SIG-M5 treated with dmso at 0.1 percent for 504 hours (cell line): ENCODE measurements around the gene PFN4.
"Not testable (repeated sequence)": the region's sequence is repeated elsewhere in the genome, so short reads cannot be mapped to it uniquely, and the experiment has no call there.

Experiments used
- DNase-seq: peaks from one replicate; lab custom pipeline; 2025; ENCODE audit not compliant: unreplicated experiment; lab: John Stamatoyannopoulos, UW

The PFN4 gene

GRCh38 chr2:24111407-24111901, 11.7 kb downstream of the PFN4 start:
- no peak for DNase-seq

GRCh38 chr2:24110660-24111303, 12.4 kb downstream of the PFN4 start:
- DNase-seq: no peak

- DNase-seq: not testable (repeated sequence)
Measured at GRCh38 chr2:24109431-24109830, 13.7 kb downstream of the PFN4 start.

- no peak for DNase-seq
Measured at GRCh38 chr2:24107336-24107735, 15.8 kb downstream of the PFN4 start.

- DNase-seq: no peak
Measured at GRCh38 chr2:24106786-24107185, 16.3 kb downstream of the PFN4 start.

GRCh38 chr2:24105816-24106215, 17.3 kb downstream of the PFN4 start:
- DNase-seq: no peak

GRCh38 chr2:24104906-24105305, 18.2 kb downstream of the PFN4 start:
- DNase-seq: no peak

- no peak for DNase-seq
Measured at GRCh38 chr2:24104110-24104650, 19.0 kb downstream of the PFN4 start.

GRCh38 chr2:24102677-24103076, 20.5 kb downstream of the PFN4 start:
- no peak for DNase-seq

GRCh38 chr2:24101992-24102391, 21.1 kb downstream of the PFN4 start:
- DNase-seq: no peak

GRCh38 chr2:24100732-24101131, 22.4 kb downstream of the PFN4 start:
- not testable (repeated sequence) for DNase-seq

GRCh38 chr2:24095171-24095677, 27.9 kb downstream of the PFN4 start:
- not testable (repeated sequence) for DNase-seq

- DNase-seq: not testable (repeated sequence)
Measured at GRCh38 chr2:24093270-24093669, 29.9 kb downstream of the PFN4 start.

- DNase-seq: peak; percentile 78
Measured at GRCh38 chr2:24088821-24089359, 34.2 kb downstream of the PFN4 start.

- no peak for DNase-seq
Measured at GRCh38 chr2:24087032-24087431, 36.1 kb downstream of the PFN4 start.

- DNase-seq: no peak
Measured at GRCh38 chr2:24086241-24086640, 36.9 kb downstream of the PFN4 start.

GRCh38 chr2:24085200-24085489, 38.0 kb downstream of the PFN4 start:
- DNase-seq: no peak

GRCh38 chr2:24084386-24085199, 38.5 kb downstream of the PFN4 start, which contains the start of gene TP53I3:
Gene TP53I3 (minus strand): TSS chr2:24084834. CDS start chr2:24084326, 508 bp downstream.
- DNase-seq: peak; percentile 60

GRCh38 chr2:24083567-24084385, 39.4 kb downstream of the PFN4 start:
- DNase-seq: peak; percentile 85

- DNase-seq: no peak
Measured at GRCh38 chr2:24082787-24083566, 40.2 kb downstream of the PFN4 start.
